AML-193 (cell line): ENCODE data around the gene COX10.
"Not testable (repeated sequence)": the region's sequence is repeated elsewhere in the genome, so short reads cannot be mapped to it uniquely, and the experiment has no call there.

Experiments
- DNase-seq, 2 experiments: peaks; one replicate each; lab custom pipeline; 2025; lab: John Stamatoyannopoulos, UW

The COX10 gene

GRCh38 chr17:14205380-14205779 is 136.1 kb downstream of the COX10 start:
- no peak for DNase-seq

- no peak for DNase-seq
Observed at GRCh38 chr17:14205992-14206461, 136.7 kb downstream of the COX10 start.

GRCh38 chr17:14206891-14207290 is 137.6 kb downstream of the COX10 start:
- no peak for DNase-seq

GRCh38 chr17:14207791-14208190 is 138.5 kb downstream of the COX10 start:
- no peak for DNase-seq

GRCh38 chr17:14209215-14209614 is 139.9 kb downstream of the COX10 start:
- no peak for DNase-seq

GRCh38 chr17:14211246-14211645 is 141.9 kb downstream of the COX10 start:
- no peak for DNase-seq

- DNase-seq: no peak
Observed at GRCh38 chr17:14211801-14212200, 142.5 kb downstream of the COX10 start.

GRCh38 chr17:14212401-14212800 is 143.1 kb downstream of the COX10 start:
- no peak for DNase-seq

- peak; percentile 6 to 7 for DNase-seq
Observed at GRCh38 chr17:14214271-14214670, 145.0 kb downstream of the COX10 start.

- no peak for DNase-seq
Observed at GRCh38 chr17:14222611-14223010, 153.3 kb downstream of the COX10 start.

GRCh38 chr17:14225254-14225980 is 156.1 kb downstream of the COX10 start:
- no peak for DNase-seq

GRCh38 chr17:14227052-14227451 is 157.7 kb downstream of the COX10 start:
- no peak for DNase-seq

- no peak for DNase-seq
Observed at GRCh38 chr17:14228903-14229302, 159.6 kb downstream of the COX10 start.

- DNase-seq: not testable (repeated sequence)
Observed at GRCh38 chr17:14231187-14231586, 161.9 kb downstream of the COX10 start.

- DNase-seq: not testable (repeated sequence)
Observed at GRCh38 chr17:14235047-14235446, 165.7 kb downstream of the COX10 start.

- DNase-seq: not testable (repeated sequence)
Observed at GRCh38 chr17:14236032-14236431, 166.7 kb downstream of the COX10 start.

GRCh38 chr17:14236762-14237161 is 167.5 kb downstream of the COX10 start, which contains the start of gene CDRT15:
Gene CDRT15 (minus strand): TSS chr17:14236862. CDS start chr17:14236833, 29 bp downstream.
- not testable (repeated sequence) for DNase-seq

GRCh38 chr17:14239271-14239670 is 170.0 kb downstream of the COX10 start:
- not testable (repeated sequence) for DNase-seq

GRCh38 chr17:14245002-14245401 is 175.7 kb downstream of the COX10 start:
- no peak for DNase-seq

GRCh38 chr17:14245629-14246028 is 176.3 kb downstream of the COX10 start:
- no peak for DNase-seq
